ENCODE measurements around the gene RASSF6.

GRCh38 chr4:73585345-73585744 lies 34.9 kb downstream of the RASSF6 start:
- no peak for TF ChIP-seq CTCF (conservative IDR thresholded peaks at IDR 0.05; ENCODE audit: low read depth, low read length)
- TF ChIP-seq EZH2 (IDR thresholded peaks at IDR 0.05; ENCODE audit: low read length, unreplicated experiment), result no peak

Data from PC-3 (cell line).